GM23338 (cell line): Measurements from ENCODE around the gene SLC39A13. TPM values are rescaled to one million over a fixed set of nuclear protein-coding genes. Genes with fewer than 3 reads are reported as not detected.

Experiments used
- ATAC-seq: fragments of 200-7000 bp; cut with Tn5 transposase; 3 replicates; pipeline ENCODE4 v1.9.1; 2020
- DNase-seq: peaks from one replicate; pipeline ENCODE4 v3.0.0-alpha.2; 2015; ENCODE audit warnings: low spot score
- H2AFZ ChIP-seq: fragments of 200-600 bp; sonication (generic); 2 replicates; pipeline ENCODE4 v1.8.0; 2016; ENCODE audit warnings: antibody characterized with exemption, mild to moderate bottlenecking, moderate library complexity
- H3F3A ChIP-seq: fragments of 200-600 bp; sonication (generic); replicated peaks from 2 replicates; pipeline ENCODE4 v1.8.0; 2017; ENCODE audit warnings: antibody characterized with exemption, mixed run types, low read depth
- H3K27ac ChIP-seq: fragments of 200-600 bp; sonication (generic); 2 replicates; pipeline ENCODE4 v1.6.1; 2016; ENCODE audit warnings: low read depth
- H3K27me3 ChIP-seq: fragments of 200-600 bp; sonication (generic); 2 replicates; pipeline ENCODE4 v1.8.0; 2016; ENCODE audit warnings: mild to moderate bottlenecking, mixed run types, moderate library complexity; ENCODE audit not compliant: insufficient read depth
- H3K36me3 ChIP-seq: fragments of 200-600 bp; sonication (generic); 2 replicates; pipeline ENCODE4 v1.8.0; 2016; ENCODE audit warnings: mild to moderate bottlenecking; ENCODE audit not compliant: insufficient read depth
- H3K4me1 ChIP-seq: fragments of 200-600 bp; sonication (generic); 2 replicates; pipeline ENCODE4 v1.8.0; 2016; ENCODE audit warnings: mild to moderate bottlenecking, moderate library complexity; ENCODE audit not compliant: insufficient read depth
- H3K4me2 ChIP-seq: fragments of 200-600 bp; sonication (generic); 2 replicates; pipeline ENCODE4 v1.7.1; 2017; ENCODE audit warnings: mixed run types
- H3K4me3 ChIP-seq: fragments of 200-600 bp; sonication (generic); 2 replicates; pipeline ENCODE4 v1.6.1; 2016; ENCODE audit warnings: mixed run types
- H3K79me2 ChIP-seq: fragments of 200-600 bp; sonication (generic); replicated peaks from 2 replicates; pipeline ENCODE4 v1.8.0; 2017; ENCODE audit warnings: mild to moderate bottlenecking; ENCODE audit not compliant: insufficient read depth
- H3K9me2 ChIP-seq: fragments of 200-600 bp; sonication (generic); 2 replicates; pipeline ENCODE4 v1.8.0; 2017; ENCODE audit not compliant: insufficient read depth
- H4K20me1 ChIP-seq: fragments of 200-600 bp; sonication (generic); replicated peaks from 2 replicates; pipeline ENCODE4 v1.8.0; 2017; ENCODE audit warnings: mild to moderate bottlenecking; ENCODE audit not compliant: insufficient read depth
- H3K27ac Mint-ChIP-seq: 2 replicates; pipeline ENCODE4 v1.8.0; 2020; ENCODE audit warnings: inconsistent platforms, mild to moderate bottlenecking, moderate library complexity, mixed read lengths
- H3K27me3 Mint-ChIP-seq: 3 replicates; pipeline ENCODE4 v1.8.0; 2022; ENCODE audit warnings: low read depth, mild to moderate bottlenecking, moderate library complexity, mixed read lengths, inconsistent platforms; ENCODE audit not compliant: insufficient read depth, poor library complexity
- H3K36me3 Mint-ChIP-seq: 3 replicates; pipeline ENCODE4 v1.8.0; 2021; ENCODE audit warnings: low read depth, mild to moderate bottlenecking, inconsistent platforms, moderate library complexity, mixed read lengths
- H3K4me1 Mint-ChIP-seq: 3 replicates; pipeline ENCODE4 v1.8.0; 2020; ENCODE audit warnings: mild to moderate bottlenecking, inconsistent platforms, mixed read lengths
- H3K4me3 Mint-ChIP-seq: 3 replicates; pipeline ENCODE4 v1.8.0; 2021; ENCODE audit warnings: moderate library complexity, mild to moderate bottlenecking, inconsistent platforms, mixed read lengths
- H3K9me3 Mint-ChIP-seq: 3 replicates; pipeline ENCODE4 v1.8.0; 2020; ENCODE audit warnings: moderate library complexity, mild to moderate bottlenecking, inconsistent platforms, mixed read lengths
- CREB1 ChIP-seq: fragments of 250-450 bp; sonication (Bioruptor Pico); IDR thresholded peaks from 2 replicates; pipeline ENCODE4 v1.5.0; 2020; ENCODE audit warnings: low read depth, mild to moderate bottlenecking, moderate library complexity
- EZH2phosphoT487 ChIP-seq: fragments of 200-600 bp; sonication (generic); IDR thresholded peaks from one replicate; pipeline ENCODE4 v1.8.1; 2018; ENCODE audit warnings: antibody characterized with exemption; ENCODE audit not compliant: unreplicated experiment
- POLR2AphosphoS5 ChIP-seq: IDR thresholded peaks from 2 replicates; pipeline ENCODE4 v1.6.1; 2016; ENCODE audit warnings: antibody characterized with exemption, low read depth
- STAT1 ChIP-seq: IDR thresholded peaks from one replicate; pipeline ENCODE4 v1.6.1; 2016; ENCODE audit warnings: antibody characterized with exemption; ENCODE audit not compliant: unreplicated experiment
- polyA plus RNA-seq: library from polyadenylated mRNA; unstranded; fragments of >200 nt; fragmentation: Nextera tagmentation; extraction: Ambion mirVana; gene quantifications from 2 replicates; pipeline ENCODE4 v1.2.1, GENCODE V29; 2016
- total RNA-seq: library from RNA; depleted of rRNA; stranded (reverse); fragments of >200 nt; shearing (Covaris generic); gene quantifications from 2 replicates; pipeline ENCODE4 v1.2.3, GENCODE V29; 2014
- TF ChIP-seq, protein P1 (sequence below): IDR thresholded peaks from one replicate; pipeline ENCODE4 v1.6.1; 2018; ENCODE audit warnings: antibody characterized with exemption; ENCODE audit not compliant: unreplicated experiment
- TF ChIP-seq, protein P2 (sequence below), 2 experiments: fragments of 200-600 bp in 1 of 2; sonication (generic) in 1 of 2; conservative IDR thresholded peaks; 2 replicates each; pipeline versions ENCODE4 v1.5.1 to v1.6.1; 2016 to 2017; ENCODE audit warnings: antibody characterized with exemption in 2 of 2, low read depth in 2 of 2, mild to moderate bottlenecking in 2 of 2, moderate library complexity in 1 of 2
- TF ChIP-seq, protein P3 (sequence below): IDR thresholded peaks from 2 replicates; pipeline ENCODE4 v1.6.1; 2016; ENCODE audit warnings: antibody characterized with exemption

The SLC39A13 gene
- total and polyA plus RNA-seq, 2 experiments from 2014 or later, result 15.8 to 32.7 TPM

DNA sequence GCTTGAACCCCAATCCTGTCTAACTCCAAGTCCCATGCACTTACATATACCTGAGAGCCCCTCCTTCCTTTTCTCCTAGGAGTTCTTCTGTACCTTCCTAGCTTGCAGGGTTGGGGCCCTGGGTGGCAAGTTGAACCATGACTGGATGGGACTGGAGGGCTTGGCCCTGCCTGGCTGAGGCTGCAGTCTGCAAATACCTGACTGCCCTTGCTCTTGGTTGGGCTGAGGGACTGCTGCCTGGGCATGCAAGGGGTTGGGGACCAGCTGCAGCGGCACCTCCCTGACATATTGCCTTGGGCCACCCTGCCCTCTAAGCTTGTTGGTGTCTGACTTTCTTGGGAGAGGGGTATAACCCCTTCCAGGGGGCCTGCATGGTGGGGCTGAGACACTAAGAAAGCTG lies 9.8 kb upstream of the SLC39A13 start (continued):
- TF ChIP-seq, protein P1, sequence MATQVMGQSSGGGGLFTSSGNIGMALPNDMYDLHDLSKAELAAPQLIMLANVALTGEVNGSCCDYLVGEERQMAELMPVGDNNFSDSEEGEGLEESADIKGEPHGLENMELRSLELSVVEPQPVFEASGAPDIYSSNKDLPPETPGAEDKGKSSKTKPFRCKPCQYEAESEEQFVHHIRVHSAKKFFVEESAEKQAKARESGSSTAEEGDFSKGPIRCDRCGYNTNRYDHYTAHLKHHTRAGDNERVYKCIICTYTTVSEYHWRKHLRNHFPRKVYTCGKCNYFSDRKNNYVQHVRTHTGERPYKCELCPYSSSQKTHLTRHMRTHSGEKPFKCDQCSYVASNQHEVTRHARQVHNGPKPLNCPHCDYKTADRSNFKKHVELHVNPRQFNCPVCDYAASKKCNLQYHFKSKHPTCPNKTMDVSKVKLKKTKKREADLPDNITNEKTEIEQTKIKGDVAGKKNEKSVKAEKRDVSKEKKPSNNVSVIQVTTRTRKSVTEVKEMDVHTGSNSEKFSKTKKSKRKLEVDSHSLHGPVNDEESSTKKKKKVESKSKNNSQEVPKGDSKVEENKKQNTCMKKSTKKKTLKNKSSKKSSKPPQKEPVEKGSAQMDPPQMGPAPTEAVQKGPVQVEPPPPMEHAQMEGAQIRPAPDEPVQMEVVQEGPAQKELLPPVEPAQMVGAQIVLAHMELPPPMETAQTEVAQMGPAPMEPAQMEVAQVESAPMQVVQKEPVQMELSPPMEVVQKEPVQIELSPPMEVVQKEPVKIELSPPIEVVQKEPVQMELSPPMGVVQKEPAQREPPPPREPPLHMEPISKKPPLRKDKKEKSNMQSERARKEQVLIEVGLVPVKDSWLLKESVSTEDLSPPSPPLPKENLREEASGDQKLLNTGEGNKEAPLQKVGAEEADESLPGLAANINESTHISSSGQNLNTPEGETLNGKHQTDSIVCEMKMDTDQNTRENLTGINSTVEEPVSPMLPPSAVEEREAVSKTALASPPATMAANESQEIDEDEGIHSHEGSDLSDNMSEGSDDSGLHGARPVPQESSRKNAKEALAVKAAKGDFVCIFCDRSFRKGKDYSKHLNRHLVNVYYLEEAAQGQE, result no peak
- no peak for TF ChIP-seq STAT1
- TF ChIP-seq CREB1 (CRISPR knock-in tag), result no peak
- TF ChIP-seq, protein P2, sequence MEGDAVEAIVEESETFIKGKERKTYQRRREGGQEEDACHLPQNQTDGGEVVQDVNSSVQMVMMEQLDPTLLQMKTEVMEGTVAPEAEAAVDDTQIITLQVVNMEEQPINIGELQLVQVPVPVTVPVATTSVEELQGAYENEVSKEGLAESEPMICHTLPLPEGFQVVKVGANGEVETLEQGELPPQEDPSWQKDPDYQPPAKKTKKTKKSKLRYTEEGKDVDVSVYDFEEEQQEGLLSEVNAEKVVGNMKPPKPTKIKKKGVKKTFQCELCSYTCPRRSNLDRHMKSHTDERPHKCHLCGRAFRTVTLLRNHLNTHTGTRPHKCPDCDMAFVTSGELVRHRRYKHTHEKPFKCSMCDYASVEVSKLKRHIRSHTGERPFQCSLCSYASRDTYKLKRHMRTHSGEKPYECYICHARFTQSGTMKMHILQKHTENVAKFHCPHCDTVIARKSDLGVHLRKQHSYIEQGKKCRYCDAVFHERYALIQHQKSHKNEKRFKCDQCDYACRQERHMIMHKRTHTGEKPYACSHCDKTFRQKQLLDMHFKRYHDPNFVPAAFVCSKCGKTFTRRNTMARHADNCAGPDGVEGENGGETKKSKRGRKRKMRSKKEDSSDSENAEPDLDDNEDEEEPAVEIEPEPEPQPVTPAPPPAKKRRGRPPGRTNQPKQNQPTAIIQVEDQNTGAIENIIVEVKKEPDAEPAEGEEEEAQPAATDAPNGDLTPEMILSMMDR (conservative IDR thresholded peaks at IDR 0.05; ENCODE audit: low read depth in 2 of 2), result no peak
- TF ChIP-seq EZH2phosphoT487, result no peak

DNA sequence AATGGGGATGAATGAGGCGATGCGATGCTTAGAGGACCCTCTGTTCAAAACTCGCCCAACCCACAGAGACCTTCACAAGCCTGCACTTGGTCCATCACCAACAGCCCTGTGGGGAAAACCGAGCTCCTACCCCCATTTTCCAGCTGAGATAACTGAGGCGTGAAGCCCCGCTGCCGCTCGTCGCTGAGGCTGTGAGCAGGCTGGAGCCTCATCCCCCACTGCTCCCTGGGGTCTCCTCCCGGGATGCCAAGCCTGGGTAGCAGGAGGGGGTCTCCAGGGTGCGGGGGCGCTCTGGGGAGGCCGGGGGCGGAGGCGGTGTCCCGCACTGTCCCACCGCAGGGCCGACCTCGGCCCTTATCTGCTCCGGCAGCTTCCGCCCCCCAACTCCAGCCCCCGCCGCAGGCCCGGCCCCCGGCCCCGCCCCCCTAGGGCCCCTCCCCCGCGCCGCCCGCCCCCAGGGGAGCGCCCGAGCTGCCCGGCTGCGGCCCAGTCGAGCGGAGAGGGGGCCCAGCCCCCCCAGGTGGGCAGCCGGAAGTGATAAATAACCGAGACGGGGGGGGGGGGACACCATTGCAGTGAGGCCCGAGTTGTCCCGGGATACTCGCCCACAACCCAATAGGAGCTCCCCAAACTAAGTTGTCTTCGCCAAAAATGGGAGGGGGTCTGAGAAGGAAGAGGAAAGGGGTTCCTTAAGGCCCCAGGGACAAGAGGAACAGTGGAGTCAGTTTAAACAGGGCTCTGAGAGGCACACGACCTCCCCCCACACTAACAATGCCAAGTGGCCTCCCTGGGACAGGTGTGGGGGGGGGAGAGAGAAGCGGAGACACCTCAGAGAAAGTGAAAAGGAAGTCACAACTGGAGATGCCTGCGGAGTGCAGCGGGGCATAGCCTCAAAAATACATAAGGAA lies 8.3 kb upstream of the SLC39A13 start:
- DNase-seq (peak; percentile 75), ATAC-seq (peak; percentile 80)
- no peaks in the 10 kb centered on the region for H3K9me2 ChIP-seq
- Mint-ChIP-seq H3K27ac (peak overlapping the region; percentile 86), H3K9me3 (no peaks in the 10 kb centered on the region), H3K36me3 (no peaks in the 10 kb centered on the region), H3K27me3 (peaks cover 17% of the 10 kb centered on the region), H3K4me1 (peaks cover 35% of the 10 kb centered on the region), H3K4me3 (peak overlapping the region; percentile 78)
- H3K4me2 ChIP-seq, result peak overlapping the region; percentile 79
- TF ChIP-seq POLR2AphosphoS5 (peak; percentile 22; the same call in 1 of the 2 replicates), EZH2phosphoT487 (no peak)
- TF ChIP-seq, protein P3, sequence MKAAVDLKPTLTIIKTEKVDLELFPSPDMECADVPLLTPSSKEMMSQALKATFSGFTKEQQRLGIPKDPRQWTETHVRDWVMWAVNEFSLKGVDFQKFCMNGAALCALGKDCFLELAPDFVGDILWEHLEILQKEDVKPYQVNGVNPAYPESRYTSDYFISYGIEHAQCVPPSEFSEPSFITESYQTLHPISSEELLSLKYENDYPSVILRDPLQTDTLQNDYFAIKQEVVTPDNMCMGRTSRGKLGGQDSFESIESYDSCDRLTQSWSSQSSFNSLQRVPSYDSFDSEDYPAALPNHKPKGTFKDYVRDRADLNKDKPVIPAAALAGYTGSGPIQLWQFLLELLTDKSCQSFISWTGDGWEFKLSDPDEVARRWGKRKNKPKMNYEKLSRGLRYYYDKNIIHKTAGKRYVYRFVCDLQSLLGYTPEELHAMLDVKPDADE, result peak; percentile 17; the same call in 1 of the 2 replicates
- H3K36me3 ChIP-seq, result no peaks in the 10 kb centered on the region
- no peaks in the 10 kb centered on the region for H4K20me1 ChIP-seq
- peak overlapping the region; percentile 53 for H3K4me3 ChIP-seq
- H2AFZ ChIP-seq, result peak overlapping the region; percentile 89
- peaks cover 23% of the 10 kb centered on the region; the same call in 1 of the 2 replicates for H3F3A ChIP-seq
- peaks cover 21% of the 10 kb centered on the region for H3K4me1 ChIP-seq
- peak overlapping the region; percentile 99 for H3K27ac ChIP-seq
- no peaks in the 10 kb centered on the region for H3K79me2 ChIP-seq
- H3K27me3 ChIP-seq, result no peaks in the 10 kb centered on the region
